ENCODE measurements around the gene SPTSSA.

DNA sequence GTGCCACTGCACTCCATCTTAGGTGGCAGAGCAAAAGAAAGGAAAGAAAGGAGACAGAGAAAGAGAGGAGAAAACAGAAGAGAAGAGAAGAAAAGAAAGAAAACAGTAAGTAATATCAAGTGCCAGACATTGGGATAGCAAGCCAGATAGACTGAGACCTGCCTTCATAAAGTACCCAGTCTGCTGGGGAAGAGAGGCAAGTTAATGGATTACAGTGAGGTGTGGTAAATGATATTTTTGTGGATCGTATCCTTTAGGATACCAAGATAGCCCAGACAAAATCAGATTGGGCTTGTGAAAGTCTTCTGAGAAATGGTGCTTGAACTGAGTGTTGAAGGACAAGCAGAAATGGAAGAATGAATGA, 1.5 kb upstream of the SPTSSA start:
- TF ChIP-seq, protein P1, sequence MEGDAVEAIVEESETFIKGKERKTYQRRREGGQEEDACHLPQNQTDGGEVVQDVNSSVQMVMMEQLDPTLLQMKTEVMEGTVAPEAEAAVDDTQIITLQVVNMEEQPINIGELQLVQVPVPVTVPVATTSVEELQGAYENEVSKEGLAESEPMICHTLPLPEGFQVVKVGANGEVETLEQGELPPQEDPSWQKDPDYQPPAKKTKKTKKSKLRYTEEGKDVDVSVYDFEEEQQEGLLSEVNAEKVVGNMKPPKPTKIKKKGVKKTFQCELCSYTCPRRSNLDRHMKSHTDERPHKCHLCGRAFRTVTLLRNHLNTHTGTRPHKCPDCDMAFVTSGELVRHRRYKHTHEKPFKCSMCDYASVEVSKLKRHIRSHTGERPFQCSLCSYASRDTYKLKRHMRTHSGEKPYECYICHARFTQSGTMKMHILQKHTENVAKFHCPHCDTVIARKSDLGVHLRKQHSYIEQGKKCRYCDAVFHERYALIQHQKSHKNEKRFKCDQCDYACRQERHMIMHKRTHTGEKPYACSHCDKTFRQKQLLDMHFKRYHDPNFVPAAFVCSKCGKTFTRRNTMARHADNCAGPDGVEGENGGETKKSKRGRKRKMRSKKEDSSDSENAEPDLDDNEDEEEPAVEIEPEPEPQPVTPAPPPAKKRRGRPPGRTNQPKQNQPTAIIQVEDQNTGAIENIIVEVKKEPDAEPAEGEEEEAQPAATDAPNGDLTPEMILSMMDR (conservative IDR thresholded peaks at IDR 0.05 in 1 of 2, IDR thresholded peaks at IDR 0.05 in 1 of 2; ENCODE audit: low read depth in 1 of 2, low read length in 2 of 2): no peak
- no peak for TF ChIP-seq EZH2 (IDR thresholded peaks at IDR 0.05; ENCODE audit: low read length, missing control alignments)
